Hematopoietic multipotent progenitor cell treated with erythropoietin and hydrocortisone succinate and interleukin-3 and kit ligand, for 8 days (in vitro differentiated cells): ENCODE data around the gene ACTBL2.

ENCODE experiments used
- DNase-seq: peaks from one replicate; pipeline ENCODE4 v3.0.0-alpha.2; 2015

Gene ACTBL2

GRCh38 chr5:57448287-57448686, 34.3 kb downstream of the ACTBL2 start:
- no peak for DNase-seq

- DNase-seq: no peak
Measured at GRCh38 chr5:57447658-57448057, 35.0 kb downstream of the ACTBL2 start.

GRCh38 chr5:57446966-57447365, 35.6 kb downstream of the ACTBL2 start:
- no peak for DNase-seq

GRCh38 chr5:57445705-57446037, 36.9 kb downstream of the ACTBL2 start:
- no peak for DNase-seq

- no peak for DNase-seq
Measured at GRCh38 chr5:57445006-57445704, 37.5 kb downstream of the ACTBL2 start.

- DNase-seq: peak; percentile 5
Measured at GRCh38 chr5:57442080-57442839, 40.4 kb downstream of the ACTBL2 start.

GRCh38 chr5:57441557-57441956, 41.1 kb downstream of the ACTBL2 start:
- DNase-seq: peak; percentile 16

- no peak for DNase-seq
Measured at GRCh38 chr5:57439601-57440000, 43.0 kb downstream of the ACTBL2 start.

- DNase-seq: no peak
Measured at GRCh38 chr5:57437976-57438805, 44.4 kb downstream of the ACTBL2 start.

GRCh38 chr5:57436586-57436985, 46.0 kb downstream of the ACTBL2 start:
- DNase-seq: no peak

GRCh38 chr5:57435701-57436134, 46.9 kb downstream of the ACTBL2 start:
- no peak for DNase-seq

GRCh38 chr5:57434683-57435082, 47.9 kb downstream of the ACTBL2 start:
- no peak for DNase-seq

- DNase-seq: no peak
Measured at GRCh38 chr5:57434227-57434640, 48.4 kb downstream of the ACTBL2 start.

- DNase-seq: no peak
Measured at GRCh38 chr5:57432876-57433275, 49.7 kb downstream of the ACTBL2 start.

GRCh38 chr5:57431759-57432158, 50.9 kb downstream of the ACTBL2 start:
- no peak for DNase-seq
